Upper lobe of left lung (tissue), 4 donors: ENCODE data around the gene ACTR3.

Source experiments
- CTCF ChIP-seq, 6 experiments: fragments of 450-650 bp in 4 of 6; fragments of 200-600 bp in 2 of 6; sonication (generic) in 2 of 6; IDR thresholded peaks; one replicate each; pipeline ENCODE4 v1.5.1; 2016 to 2019; ENCODE audit warnings: antibody characterized with exemption in 6 of 6
- EP300 ChIP-seq, 4 donors: sonication (generic); formaldehyde crosslinking; IDR thresholded peaks; one replicate each; pipeline ENCODE4 v1.5.1; 2017; ENCODE audit warnings: antibody characterized with exemption in 4 of 4, control low read depth in 2 of 4
- POLR2A ChIP-seq, 4 donors: fragments of 450-650 bp; IDR thresholded peaks; one replicate each; pipeline ENCODE4 v1.5.1; 2016 to 2017; ENCODE audit warnings: antibody characterized with exemption in 4 of 4, mild to moderate bottlenecking in 2 of 4
- POLR2AphosphoS5 ChIP-seq, 2 donors: sonication (generic); formaldehyde crosslinking; IDR thresholded peaks; one replicate each; pipeline ENCODE4 v1.5.1; 2017; ENCODE audit warnings: antibody characterized with exemption in 2 of 2

- TF ChIP-seq CTCF (IDR thresholded peaks at IDR 0.05) (no peak), POLR2A (IDR thresholded peaks at IDR 0.05) (no peak), POLR2AphosphoS5 (IDR thresholded peaks at IDR 0.05) (no peak), EP300 (IDR thresholded peaks at IDR 0.05) (no peak)
These were observed 121.8 kb downstream of the ACTR3 start for GRCh38 chr2:114011713-114012112.
